ENCODE data around the gene GAS7. TPM values are rescaled to one million over a fixed set of nuclear protein-coding genes. Genes with fewer than 3 reads are reported as not detected.

GAS7 gene
- polyA plus RNA-seq, 1 donor (not counting 4 experiments of a cell fraction or from before 2014, with no cell fraction given), result 0.10 TPM

DNA sequence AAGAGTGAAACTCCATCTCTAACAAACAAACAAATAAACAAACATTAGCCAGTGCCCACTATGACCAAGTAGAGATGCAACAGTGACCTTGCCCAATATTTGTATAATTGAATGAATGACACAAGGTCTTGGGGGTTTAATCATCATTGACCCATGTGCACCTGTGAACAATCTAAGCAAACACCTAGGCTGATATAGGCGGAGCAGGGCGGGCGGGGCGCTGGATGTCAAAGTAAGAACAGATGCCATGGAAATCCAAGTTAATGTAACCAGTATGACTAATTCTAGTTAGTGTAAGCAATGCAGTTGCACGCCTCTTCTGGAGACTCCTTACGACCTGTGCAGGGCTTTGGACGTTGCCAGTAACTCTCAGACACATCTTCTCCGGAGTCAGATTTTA, 310.9 kb downstream of the GAS7 start:
- Histone ChIP-seq H3K4me3 (ENCODE audit: control insufficient read depth in 2 of 3, extremely low read depth in 1 of 3, insufficient read depth in 2 of 3, low read depth in 1 of 3, low read length in 3 of 3) (no peak overlapping the region), H3K9ac (ENCODE audit: control insufficient read depth, extremely low read depth, insufficient read depth, low read length) (no peak overlapping the region), H3K9me3 (ENCODE audit: control insufficient read depth, low read depth, low read length) (no peaks in the 10 kb centered on the region), H3K9me1 (ENCODE audit: control insufficient read depth, extremely low read depth, insufficient read depth, low read length) (no peaks in the 10 kb centered on the region), H3K4me2 (ENCODE audit: control insufficient read depth, extremely low read depth, insufficient read depth, low read depth, low read length) (no peak overlapping the region), H3K27ac (ENCODE audit: control insufficient read depth, insufficient read depth, low read length) (no peak overlapping the region), H4K20me1 (ENCODE audit: control insufficient read depth, extremely low read depth, insufficient read depth, low read length) (no peaks in the 10 kb centered on the region), H3K36me3 (ENCODE audit: control insufficient read depth in 2 of 2, extremely low read depth in 1 of 2, insufficient read depth in 2 of 2, low read length in 2 of 2) (no peaks in the 10 kb centered on the region), H3K4me1 (ENCODE audit: control insufficient read depth, extremely low read depth, insufficient read depth, low read length) (no peaks in the 10 kb centered on the region), H3K79me2 (ENCODE audit: control insufficient read depth, insufficient read depth, low read length) (no peaks in the 10 kb centered on the region), H3K27me3 (ENCODE audit: control insufficient read depth, extremely low read depth, insufficient read depth, low read length) (no peaks in the 10 kb centered on the region), H2AFZ (ENCODE audit: control insufficient read depth, low read length) (no peak overlapping the region)
- DNase-seq (ENCODE audit: low read depth, low spot score) (no peak), FAIRE-seq (no peak)
- TF ChIP-seq EZH2 (IDR thresholded peaks at IDR 0.05; ENCODE audit: low read length), result no peak
- TF ChIP-seq, protein P1, sequence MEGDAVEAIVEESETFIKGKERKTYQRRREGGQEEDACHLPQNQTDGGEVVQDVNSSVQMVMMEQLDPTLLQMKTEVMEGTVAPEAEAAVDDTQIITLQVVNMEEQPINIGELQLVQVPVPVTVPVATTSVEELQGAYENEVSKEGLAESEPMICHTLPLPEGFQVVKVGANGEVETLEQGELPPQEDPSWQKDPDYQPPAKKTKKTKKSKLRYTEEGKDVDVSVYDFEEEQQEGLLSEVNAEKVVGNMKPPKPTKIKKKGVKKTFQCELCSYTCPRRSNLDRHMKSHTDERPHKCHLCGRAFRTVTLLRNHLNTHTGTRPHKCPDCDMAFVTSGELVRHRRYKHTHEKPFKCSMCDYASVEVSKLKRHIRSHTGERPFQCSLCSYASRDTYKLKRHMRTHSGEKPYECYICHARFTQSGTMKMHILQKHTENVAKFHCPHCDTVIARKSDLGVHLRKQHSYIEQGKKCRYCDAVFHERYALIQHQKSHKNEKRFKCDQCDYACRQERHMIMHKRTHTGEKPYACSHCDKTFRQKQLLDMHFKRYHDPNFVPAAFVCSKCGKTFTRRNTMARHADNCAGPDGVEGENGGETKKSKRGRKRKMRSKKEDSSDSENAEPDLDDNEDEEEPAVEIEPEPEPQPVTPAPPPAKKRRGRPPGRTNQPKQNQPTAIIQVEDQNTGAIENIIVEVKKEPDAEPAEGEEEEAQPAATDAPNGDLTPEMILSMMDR (optimal IDR thresholded peaks at IDR 0.05 in 1 of 3, IDR thresholded peaks at IDR 0.05 in 1 of 3, conservative IDR thresholded peaks at IDR 0.05 in 1 of 3; ENCODE audit: extremely low read depth in 1 of 3, insufficient read depth in 2 of 3, low read length in 3 of 3), result no peak
- dilution Hi-C loops (cut with MboI; ENCODE audit: extremely low pct_ligation_motif_present, low sequenced_read_pairs), result no loop called here

DNA sequence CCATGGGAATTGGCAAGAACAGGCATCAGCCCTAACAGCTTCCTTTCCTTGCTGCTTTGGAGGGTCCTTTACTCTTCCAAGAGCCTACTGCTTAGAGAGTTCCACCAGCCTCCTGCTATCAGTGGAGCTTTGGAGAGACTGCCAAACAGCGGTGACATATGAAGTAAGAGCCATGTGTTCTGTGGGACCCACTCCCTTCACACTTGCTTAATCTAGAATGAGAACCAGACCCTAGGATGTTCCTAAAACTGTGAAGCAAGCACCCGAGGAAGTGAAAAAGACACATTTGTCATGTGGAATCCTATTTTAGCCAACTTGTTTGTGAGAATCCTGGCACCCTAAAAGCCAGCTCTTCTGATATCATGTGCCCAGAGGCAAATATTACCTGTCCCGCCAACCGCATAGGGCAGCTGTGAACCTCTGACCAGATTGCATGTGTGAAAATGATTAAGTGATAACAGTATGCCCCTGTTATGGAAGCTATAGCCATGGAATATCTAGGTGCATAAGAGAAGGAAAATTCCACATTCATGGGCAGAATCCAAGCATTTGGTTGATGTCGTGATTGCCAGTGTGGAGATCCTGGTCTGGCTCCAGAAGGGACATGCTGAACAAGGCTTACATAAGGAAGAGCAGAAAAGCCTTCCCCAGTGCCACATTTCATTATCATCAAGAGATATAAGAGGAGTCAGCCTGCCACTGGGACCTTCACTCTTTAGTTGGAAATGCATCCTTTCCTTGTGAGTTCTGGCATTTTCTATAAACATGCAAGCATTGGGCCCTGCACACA, 312.1 kb downstream of the GAS7 start:
- H3K4me1 ChIP-seq (ENCODE audit: control insufficient read depth, extremely low read depth, insufficient read depth, low read length), result no peaks in the 10 kb centered on the region

More for the DNA sequence above, 312.1 kb downstream of the GAS7 start:
- Histone ChIP-seq H3K4me2 (ENCODE audit: control insufficient read depth, extremely low read depth, insufficient read depth, low read depth, low read length) (no peak overlapping the region), H3K27ac (ENCODE audit: control insufficient read depth, insufficient read depth, low read length) (no peak overlapping the region), H3K9me1 (ENCODE audit: control insufficient read depth, extremely low read depth, insufficient read depth, low read length) (no peaks in the 10 kb centered on the region), H3K4me3 (ENCODE audit: control insufficient read depth in 2 of 3, extremely low read depth in 1 of 3, insufficient read depth in 2 of 3, low read depth in 1 of 3, low read length in 3 of 3) (no peak overlapping the region), H3K36me3 (ENCODE audit: control insufficient read depth in 2 of 2, extremely low read depth in 1 of 2, insufficient read depth in 2 of 2, low read length in 2 of 2) (no peaks in the 10 kb centered on the region), H3K79me2 (ENCODE audit: control insufficient read depth, insufficient read depth, low read length) (no peaks in the 10 kb centered on the region), H3K9me3 (ENCODE audit: control insufficient read depth, low read depth, low read length) (no peaks in the 10 kb centered on the region), H4K20me1 (ENCODE audit: control insufficient read depth, extremely low read depth, insufficient read depth, low read length) (no peaks in the 10 kb centered on the region), H2AFZ (ENCODE audit: control insufficient read depth, low read length) (no peak overlapping the region), H3K27me3 (ENCODE audit: control insufficient read depth, extremely low read depth, insufficient read depth, low read length) (no peaks in the 10 kb centered on the region), H3K9ac (ENCODE audit: control insufficient read depth, extremely low read depth, insufficient read depth, low read length) (no peak overlapping the region)
- no peak for TF ChIP-seq EZH2 (IDR thresholded peaks at IDR 0.05; ENCODE audit: low read length)
- TF ChIP-seq, protein P1 (optimal IDR thresholded peaks at IDR 0.05 in 1 of 3, IDR thresholded peaks at IDR 0.05 in 1 of 3, conservative IDR thresholded peaks at IDR 0.05 in 1 of 3; ENCODE audit: extremely low read depth in 1 of 3, insufficient read depth in 2 of 3, low read length in 3 of 3), result no peak
- no peak for DNase-seq (ENCODE audit: low read depth, low spot score)
- FAIRE-seq, result no peak
- dilution Hi-C loops (cut with MboI; ENCODE audit: extremely low pct_ligation_motif_present, low sequenced_read_pairs), result no loop called here

Data from keratinocyte (primary cell).